22Rv1 (cell line): ENCODE data around the gene ATP13A3.

ENCODE experiments used
- H3K27ac ChIP-seq: fragments of 450-650 bp; 2 replicates; pipeline ENCODE4 v1.5.1; 2017
- CTCF ChIP-seq: fragments of 450-650 bp; IDR thresholded peaks from 2 replicates; pipeline ENCODE4 v1.5.1; 2017; ENCODE audit warnings: mild to moderate bottlenecking
- ZFX ChIP-seq: fragments of 450-650 bp; IDR thresholded peaks from 2 replicates; pipeline ENCODE4 v1.6.1; 2017; ENCODE audit warnings: antibody characterized with exemption, borderline replicate concordance

The ATP13A3 gene

DNA sequence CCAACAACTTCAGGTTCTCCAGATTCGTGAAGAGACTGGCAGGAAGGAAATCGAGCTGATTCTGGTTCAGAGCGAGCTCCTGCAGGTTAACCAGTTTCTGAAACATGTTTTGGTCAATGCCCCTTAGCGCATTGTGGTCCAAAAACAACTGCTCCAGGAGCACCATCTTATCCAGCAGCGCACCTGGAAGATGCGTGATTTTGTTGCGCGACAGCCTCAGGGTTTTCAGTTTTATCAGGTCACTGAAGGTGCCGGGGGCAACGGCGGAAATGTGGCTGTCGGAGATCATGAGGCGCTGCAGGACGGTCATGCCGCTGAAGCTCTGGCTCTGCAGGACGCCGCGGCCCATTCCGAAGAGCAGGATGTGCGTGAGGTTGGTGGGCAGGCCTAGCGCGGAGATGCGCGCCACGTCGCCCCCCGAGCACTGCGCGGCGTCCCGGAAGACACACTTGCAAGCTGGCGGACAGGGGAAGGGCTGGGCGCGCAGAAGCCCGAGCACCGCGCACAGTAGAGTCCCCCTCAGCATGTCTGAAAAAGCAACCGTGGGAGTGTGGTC is 89.0 kb downstream of the ATP13A3 start:
- no peak overlapping the region for H3K27ac ChIP-seq
- TF ChIP-seq ZFX: no peak
- TF ChIP-seq CTCF: no peak

DNA sequence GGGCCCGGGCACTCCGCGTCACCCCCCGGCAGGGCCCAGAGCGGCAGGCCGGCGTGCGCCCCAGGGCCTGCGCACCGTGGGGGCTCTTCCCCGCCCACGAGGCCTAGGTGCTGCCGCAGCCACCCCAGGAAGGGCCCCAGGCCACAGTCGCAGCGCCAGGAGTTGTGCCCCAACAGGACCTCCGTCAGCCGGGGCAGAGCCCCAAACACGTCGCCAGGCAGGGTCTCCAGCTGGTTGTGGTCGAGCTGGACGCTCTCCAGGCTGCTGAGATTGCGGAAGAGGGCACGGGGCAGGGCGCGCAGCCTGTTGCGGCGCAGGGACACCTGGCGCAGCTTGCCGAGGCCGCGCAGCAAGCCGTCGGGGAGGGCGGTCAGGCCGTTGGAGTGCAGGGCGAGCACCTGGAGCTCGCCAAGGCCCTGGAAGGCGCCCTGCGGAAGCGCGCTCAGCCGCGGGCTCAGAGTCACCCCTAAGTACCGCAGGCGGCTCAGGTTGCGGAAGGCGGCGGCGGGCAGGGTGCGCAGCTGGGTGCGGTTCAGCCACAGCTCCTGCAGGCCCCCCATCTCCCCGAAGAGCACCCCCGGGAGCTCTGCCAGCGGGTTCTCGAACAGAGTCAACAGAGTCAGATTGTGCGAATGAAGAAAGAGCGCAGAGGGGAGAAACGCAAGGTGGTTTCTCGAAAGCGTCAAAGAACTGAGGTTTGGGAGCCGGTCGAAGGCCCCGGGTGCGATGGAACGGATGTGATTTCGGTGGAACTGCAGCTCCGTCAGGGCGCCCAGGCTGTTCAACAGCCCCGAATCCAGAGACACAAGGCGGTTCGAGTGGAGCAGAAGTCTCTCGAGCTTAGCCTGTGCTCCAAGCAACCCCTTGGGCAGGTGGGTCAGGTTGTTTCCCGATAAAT is 89.7 kb downstream of the ATP13A3 start:
- H3K27ac ChIP-seq: no peak overlapping the region
- TF ChIP-seq ZFX (no peak), CTCF (no peak)

DNA sequence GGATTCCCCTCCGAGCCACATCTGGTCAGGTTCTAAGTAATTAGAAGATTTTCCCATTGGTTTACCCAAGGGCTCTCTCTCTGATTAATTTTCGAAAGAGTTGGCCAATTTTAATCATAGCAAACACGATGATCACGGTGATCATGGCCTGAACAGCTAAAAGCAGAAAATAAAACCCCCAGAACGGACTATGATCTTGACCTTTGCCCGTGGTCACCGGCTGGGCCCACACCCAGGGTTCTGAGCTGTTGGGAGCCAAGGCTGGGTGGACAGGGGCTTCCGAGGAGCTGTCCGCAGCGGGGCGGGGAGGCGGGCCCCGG is 90.3 kb downstream of the ATP13A3 start:
- no peak overlapping the region for H3K27ac ChIP-seq
- no peak for TF ChIP-seq ZFX
- no peak for TF ChIP-seq CTCF

DNA sequence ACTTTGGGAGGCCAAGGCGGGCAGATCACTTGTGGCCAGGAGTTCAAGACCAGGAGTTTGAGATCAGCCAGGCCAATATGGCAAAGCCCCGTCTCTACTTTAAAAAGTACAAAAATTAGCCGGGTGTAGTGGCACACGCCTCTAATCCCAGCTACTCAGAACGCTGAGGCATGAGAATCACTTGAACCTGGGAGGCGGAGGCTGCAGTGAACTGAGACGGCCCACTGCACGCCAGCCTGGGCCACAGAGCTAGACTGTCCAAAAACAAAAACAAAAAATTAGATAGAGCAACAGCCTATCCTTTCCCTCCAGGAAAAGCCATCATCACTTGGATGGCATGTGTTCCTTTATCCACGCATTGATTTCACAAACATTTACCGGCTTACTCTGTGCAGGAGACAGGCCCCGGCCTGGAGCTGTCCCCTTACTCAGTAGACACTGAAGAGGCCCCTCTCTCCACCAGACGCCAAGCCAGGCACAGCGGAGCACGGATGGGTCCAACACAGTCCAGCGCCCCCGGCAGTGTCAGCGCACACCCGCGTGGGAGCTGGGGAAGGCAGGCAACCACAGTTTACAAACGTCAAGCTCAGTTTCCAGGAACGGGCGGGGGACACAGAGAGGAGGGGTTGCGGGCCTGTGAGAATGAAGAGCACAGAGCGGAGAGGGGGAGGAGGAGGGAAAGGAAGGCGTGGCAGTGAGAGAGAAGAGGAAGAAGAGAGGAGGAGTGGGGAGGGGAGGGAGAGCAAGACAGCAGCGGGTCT is 90.8 kb downstream of the ATP13A3 start:
- H3K27ac ChIP-seq: no peak overlapping the region

DNA sequence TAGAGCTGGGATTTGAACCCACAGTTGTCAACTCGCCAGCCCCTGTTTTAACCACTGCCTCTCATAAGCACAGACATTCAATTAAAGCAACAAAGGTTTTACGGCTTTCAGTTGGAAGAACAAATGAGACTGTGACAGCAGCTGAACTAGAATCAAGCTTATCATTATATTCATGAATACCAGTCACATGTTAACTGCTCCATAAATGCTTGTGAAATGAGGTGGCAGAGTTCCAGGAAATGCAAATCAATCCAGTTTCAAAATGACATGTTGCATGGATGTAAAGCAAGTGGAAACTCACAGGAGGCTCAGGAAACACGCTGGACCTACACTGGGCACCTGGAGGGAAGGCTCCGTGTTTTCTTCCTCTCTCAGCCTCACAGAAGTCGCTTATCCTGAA is 91.6 kb downstream of the ATP13A3 start:
- TF ChIP-seq CTCF (no peak), ZFX (no peak)
- no peak overlapping the region for H3K27ac ChIP-seq

More for the DNA sequence above, 90.8 kb downstream of the ATP13A3 start:
- TF ChIP-seq CTCF (no peak), ZFX (no peak)

- no peak for TF ChIP-seq CTCF
- TF ChIP-seq ZFX: no peak
- no peak overlapping the region for H3K27ac ChIP-seq
Observed at GRCh38 chr3:194392576-194392975, 94.2 kb downstream of the ATP13A3 start.
